C4-2B (cell line): ENCODE results near the gene GCK.

ENCODE experiments used
- H3K27ac ChIP-seq: fragments of 450-650 bp; 2 replicates; pipeline ENCODE4 v1.5.1; 2017
- CTCF ChIP-seq: fragments of 450-650 bp; conservative IDR thresholded peaks from 2 replicates; pipeline ENCODE4 v1.5.1; 2017; ENCODE audit warnings: mild to moderate bottlenecking
- ZFX ChIP-seq: fragments of 450-650 bp; IDR thresholded peaks from 2 replicates; pipeline ENCODE4 v1.6.1; 2017

GCK gene

GRCh38 chr7:44102846-44103565, 86.2 kb downstream of the GCK start:
- TF ChIP-seq ZFX (no peak), CTCF (no peak)
- no peak overlapping the region for H3K27ac ChIP-seq

- no peak overlapping the region for H3K27ac ChIP-seq
- no peak for TF ChIP-seq ZFX
- no peak for TF ChIP-seq CTCF
Observed at GRCh38 chr7:44101966-44102845, 87.0 kb downstream of the GCK start.

GRCh38 chr7:44101303-44101965, 87.8 kb downstream of the GCK start:
- TF ChIP-seq ZFX, result no peak
- no peak for TF ChIP-seq CTCF
- H3K27ac ChIP-seq, result no peak overlapping the region

DNA sequence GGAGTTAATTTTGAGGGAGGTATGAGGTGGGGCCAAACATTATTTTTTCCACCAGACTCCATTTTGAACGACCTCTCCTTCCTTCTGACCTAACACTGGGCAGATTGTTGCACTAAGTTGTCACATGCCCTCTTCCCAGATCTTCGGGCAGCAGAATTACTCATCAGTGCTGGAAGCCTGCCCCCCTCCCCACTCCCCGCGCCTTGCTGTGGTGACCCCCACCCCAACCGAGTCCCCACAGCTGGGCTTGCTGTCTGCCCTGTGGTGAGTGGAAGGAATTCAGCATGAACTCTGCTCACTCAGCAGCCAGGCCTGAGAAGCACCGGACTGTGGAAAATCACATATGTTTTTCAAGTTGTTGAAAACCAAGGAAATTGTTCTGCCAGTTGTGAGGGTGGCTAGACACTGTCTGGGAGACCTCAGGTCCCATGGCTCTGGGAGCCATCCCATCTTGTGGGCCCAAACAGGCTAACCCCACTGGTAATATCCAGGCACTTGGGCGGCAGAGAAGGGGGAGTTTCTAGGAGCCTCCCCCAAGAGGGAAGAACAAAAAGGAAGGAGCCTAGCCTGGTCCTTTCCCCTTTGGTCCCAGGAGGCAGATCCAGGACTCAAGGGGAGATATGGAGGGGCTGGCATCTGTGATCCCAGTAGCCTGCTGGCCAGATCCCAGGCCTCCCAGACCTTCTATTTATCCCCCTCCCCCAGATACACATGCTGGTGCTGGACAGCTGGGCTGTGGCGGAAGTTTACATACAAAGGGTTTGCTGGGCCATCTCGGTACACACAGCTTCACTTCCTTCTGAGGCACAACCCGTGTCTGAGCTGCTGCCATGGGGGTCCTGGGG, 88.6 kb downstream of the GCK start:
- H3K27ac ChIP-seq, result no peak overlapping the region
- TF ChIP-seq CTCF (no peak), ZFX (no peak)

DNA sequence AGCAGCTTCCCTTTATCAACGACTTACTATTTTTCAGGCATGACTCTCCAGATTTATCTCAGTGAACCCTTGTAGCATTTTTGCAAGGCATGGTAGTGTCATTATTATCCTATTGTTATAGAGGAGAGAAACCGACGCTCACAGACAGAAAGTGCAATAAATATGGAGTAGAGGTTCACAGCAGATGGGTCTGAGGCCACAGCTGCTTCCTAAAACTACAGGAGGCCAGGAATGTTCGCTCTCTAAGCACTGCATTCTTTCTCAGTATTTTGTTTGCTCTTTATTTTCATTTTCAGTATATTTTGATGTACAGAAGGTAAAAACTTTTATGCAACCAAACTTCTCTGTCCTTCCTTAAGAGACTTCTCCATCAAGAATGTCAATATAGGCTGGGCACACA, 89.6 kb downstream of the GCK start:
- H3K27ac ChIP-seq, result no peak overlapping the region
- TF ChIP-seq CTCF (no peak), ZFX (no peak)

- H3K27ac ChIP-seq, result no peak overlapping the region
- TF ChIP-seq ZFX (no peak), CTCF (no peak)
Observed at GRCh38 chr7:44098092-44099068, 90.9 kb downstream of the GCK start.
